Epithelial cell of alveolus of lung (primary cell): ENCODE data around the gene USP25. TPM values are rescaled to one million over a fixed set of nuclear protein-coding genes. Genes with fewer than 3 reads are reported as not detected.

Source experiments
- total RNA-seq: library from RNA; depleted of rRNA; stranded (reverse); fragments of >200 nt; gene quantifications from 2 replicates; pipeline ENCODE4 v1.2.1, GENCODE V29; 2015

Gene USP25, protein sequence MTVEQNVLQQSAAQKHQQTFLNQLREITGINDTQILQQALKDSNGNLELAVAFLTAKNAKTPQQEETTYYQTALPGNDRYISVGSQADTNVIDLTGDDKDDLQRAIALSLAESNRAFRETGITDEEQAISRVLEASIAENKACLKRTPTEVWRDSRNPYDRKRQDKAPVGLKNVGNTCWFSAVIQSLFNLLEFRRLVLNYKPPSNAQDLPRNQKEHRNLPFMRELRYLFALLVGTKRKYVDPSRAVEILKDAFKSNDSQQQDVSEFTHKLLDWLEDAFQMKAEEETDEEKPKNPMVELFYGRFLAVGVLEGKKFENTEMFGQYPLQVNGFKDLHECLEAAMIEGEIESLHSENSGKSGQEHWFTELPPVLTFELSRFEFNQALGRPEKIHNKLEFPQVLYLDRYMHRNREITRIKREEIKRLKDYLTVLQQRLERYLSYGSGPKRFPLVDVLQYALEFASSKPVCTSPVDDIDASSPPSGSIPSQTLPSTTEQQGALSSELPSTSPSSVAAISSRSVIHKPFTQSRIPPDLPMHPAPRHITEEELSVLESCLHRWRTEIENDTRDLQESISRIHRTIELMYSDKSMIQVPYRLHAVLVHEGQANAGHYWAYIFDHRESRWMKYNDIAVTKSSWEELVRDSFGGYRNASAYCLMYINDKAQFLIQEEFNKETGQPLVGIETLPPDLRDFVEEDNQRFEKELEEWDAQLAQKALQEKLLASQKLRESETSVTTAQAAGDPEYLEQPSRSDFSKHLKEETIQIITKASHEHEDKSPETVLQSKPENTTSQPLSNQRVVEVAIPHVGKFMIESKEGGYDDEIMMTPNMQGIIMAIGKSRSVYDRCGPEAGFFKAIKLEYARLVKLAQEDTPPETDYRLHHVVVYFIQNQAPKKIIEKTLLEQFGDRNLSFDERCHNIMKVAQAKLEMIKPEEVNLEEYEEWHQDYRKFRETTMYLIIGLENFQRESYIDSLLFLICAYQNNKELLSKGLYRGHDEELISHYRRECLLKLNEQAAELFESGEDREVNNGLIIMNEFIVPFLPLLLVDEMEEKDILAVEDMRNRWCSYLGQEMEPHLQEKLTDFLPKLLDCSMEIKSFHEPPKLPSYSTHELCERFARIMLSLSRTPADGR
- 18.9 and 20.4 TPM in 2 replicates for total RNA-seq

DNA sequence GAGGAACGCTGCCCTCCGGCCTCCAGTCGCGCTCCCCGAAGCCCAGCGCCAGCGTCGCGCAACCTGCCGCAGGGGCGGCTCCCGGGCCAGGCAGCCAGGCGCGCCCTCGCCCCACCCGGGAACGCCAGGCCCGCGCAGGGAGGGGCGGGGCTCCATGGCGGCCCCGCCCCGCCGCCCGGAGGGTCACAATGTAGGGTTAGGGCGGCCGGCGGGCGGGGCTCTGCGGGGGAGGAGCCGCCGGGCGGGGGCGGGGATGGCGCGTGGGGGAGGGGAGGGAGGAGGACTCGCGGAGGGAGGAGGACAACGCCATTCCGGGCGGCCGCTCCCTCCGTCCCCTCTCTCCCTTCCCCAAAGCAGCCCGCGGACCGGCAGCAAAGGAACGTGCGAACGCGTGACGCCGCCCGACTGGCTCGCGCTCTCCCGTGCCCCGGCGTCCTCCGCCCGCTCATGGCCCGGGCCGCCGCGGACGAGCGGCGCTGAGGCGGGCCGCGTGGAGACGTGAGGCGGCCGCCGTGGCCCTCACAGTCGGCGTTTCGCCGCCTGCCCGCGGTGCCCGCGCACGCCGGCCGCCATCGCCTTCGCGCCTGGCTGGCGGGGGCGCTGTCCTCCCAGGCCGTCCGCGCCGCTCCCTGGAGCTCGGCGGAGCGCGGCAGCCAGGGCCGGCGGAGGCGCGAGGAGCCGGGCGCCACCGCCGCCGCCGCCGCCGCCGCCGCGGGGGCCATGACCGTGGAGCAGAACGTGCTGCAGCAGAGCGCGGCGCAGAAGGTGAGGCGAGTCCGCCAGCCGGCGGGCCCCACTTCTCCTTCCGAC lies at the start of gene USP25:
USP25 (plus strand) TSS at position 309 of the 810 bp plus-strand sequence; CDS start at position 721, 412 bp downstream.

